ENCODE data around the gene DIAPH2.

The DIAPH2 gene

GRCh38 chrX:97266406-97267121 lies 581.9 kb downstream of the DIAPH2 start:
- FAIRE-seq: no peak

GRCh38 chrX:97267396-97268181 lies 582.9 kb downstream of the DIAPH2 start:
- DNase-seq (ENCODE audit: insufficient read length, low spot score): no peak
- FAIRE-seq: no peak

More at GRCh38 chrX:97266406-97267121, 581.9 kb downstream of the DIAPH2 start:
- no peak for DNase-seq (ENCODE audit: insufficient read length, low spot score)

DNA sequence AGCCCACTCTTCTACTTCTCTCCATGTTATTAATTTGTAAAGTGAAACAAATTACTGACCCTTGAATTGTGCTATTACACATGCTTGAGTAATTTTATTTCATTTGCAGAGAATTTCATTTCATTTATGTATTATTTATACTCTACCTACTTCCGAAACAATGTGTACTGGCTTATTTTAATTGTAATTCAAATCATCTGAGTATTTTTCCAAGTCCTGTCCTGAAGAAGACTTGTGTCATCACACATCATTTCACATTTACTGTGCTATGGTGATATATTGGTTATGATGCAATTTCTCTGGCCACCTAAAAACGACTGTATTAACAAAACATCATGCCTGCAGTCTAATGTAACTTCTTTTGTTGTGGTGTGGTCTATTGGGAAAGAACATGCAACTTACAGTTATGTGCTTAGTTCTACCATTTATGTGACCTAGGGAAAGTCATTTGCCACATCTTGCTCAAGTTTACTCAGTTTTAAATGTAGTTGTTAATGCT lies 583.6 kb downstream of the DIAPH2 start:
- no peak for DNase-seq (ENCODE audit: insufficient read length, low spot score)
- no peak for FAIRE-seq

DNA sequence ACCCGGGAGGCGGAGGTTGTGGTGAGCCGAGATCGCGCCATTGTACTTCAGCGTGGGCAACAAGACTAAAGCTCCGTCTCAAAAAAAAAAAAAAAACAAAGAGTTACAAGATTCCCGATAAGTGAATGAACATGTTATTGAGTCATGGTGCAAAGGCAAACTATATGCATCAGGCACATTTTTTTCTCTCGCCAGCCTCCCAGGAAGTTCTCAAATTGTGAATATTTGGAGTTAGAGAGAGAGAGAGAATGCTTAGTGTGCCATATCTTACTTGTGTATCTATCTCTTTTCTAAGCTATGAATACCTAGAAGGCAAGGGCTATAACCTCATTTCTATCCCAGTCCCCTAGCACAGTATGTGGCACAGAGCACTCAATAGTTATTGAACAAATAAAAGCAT lies 599.9 kb downstream of the DIAPH2 start:
- DNase-seq (ENCODE audit: insufficient read length, low spot score) (no peak), FAIRE-seq (no peak)

DNA sequence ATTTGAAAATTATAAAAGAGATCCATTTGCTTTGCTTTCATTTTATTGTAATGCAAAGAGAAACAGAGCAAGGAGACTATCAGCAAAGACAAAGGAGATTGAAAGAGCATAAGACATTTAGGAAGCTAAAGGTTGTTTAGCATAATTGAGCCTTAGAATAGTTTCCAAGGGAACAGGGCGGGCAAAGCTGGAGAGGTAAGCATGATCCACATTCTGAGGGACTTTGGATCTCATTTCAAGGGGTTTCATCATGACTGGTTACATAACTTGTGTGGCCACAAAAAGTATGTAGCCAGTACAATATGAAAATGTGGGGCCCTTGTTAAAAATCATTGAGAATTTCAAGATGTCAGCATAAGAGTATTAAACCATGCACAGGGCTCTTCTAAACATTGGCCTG lies 605.6 kb downstream of the DIAPH2 start:
- FAIRE-seq: no peak
- no peak for DNase-seq (ENCODE audit: insufficient read length, low spot score)

GRCh38 chrX:97294041-97294440 lies 609.4 kb downstream of the DIAPH2 start:
- FAIRE-seq: no peak
- DNase-seq (ENCODE audit: insufficient read length, low spot score): no peak

GRCh38 chrX:97295954-97296353 lies 611.3 kb downstream of the DIAPH2 start:
- FAIRE-seq (no peak), DNase-seq (ENCODE audit: insufficient read length, low spot score) (no peak)

- no peak for FAIRE-seq
Measured at GRCh38 chrX:97306771-97307470, 622.3 kb downstream of the DIAPH2 start.

DNA sequence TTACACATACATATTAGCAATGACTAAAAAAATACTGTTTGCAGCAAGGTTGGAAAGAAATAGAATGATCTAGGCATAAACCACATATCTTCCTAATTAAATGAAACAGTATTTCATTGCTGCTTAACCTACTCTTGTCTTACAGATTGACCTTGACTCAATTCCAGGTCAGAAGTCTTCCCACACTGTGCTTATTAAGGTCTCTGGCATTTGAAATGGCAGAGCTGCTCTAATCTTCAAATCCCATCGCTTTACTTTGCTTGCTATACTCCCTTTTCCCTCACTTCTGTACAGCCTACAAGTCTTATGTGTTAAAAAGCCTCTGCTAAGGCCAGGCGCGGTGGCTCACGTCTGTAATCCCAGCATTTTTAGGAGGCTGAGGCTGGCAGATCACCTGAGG lies 623.5 kb downstream of the DIAPH2 start:
- DNase-seq (ENCODE audit: insufficient read length, low spot score) (no peak), FAIRE-seq (no peak)

More at GRCh38 chrX:97306771-97307470, 622.3 kb downstream of the DIAPH2 start:
- no peak for DNase-seq (ENCODE audit: insufficient read length, low spot score)

DNA sequence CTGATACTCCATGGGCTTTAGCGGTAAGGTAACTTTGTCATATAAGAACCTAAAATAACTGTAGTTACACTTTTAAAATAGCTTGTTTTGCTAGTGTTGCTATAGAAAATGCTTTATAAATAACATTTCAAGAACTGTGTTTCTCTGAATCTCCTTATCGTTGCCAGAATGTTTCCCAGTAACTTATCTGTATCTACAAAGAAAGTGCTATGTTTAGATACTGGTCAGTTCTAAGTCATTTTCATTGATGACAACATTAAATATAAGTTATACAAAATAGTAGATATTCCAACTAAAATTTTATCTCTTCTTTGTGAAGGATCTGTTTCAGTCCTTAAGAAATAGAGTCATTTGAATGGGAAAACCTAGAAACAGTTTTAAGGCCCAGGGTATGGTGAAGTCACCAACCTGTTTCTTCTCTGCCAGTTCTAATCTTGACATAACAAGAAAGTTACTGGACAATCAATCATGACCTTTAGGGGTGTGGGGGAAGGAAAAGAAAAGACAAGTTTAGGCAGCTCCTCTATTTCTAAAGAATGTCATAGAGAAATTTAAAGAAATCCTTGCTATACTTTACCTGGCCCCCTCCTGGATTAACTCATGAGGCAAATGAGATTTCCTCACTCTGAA lies 625.0 kb downstream of the DIAPH2 start:
- DNase-seq (ENCODE audit: insufficient read length, low spot score): no peak
- no peak for FAIRE-seq

DNA sequence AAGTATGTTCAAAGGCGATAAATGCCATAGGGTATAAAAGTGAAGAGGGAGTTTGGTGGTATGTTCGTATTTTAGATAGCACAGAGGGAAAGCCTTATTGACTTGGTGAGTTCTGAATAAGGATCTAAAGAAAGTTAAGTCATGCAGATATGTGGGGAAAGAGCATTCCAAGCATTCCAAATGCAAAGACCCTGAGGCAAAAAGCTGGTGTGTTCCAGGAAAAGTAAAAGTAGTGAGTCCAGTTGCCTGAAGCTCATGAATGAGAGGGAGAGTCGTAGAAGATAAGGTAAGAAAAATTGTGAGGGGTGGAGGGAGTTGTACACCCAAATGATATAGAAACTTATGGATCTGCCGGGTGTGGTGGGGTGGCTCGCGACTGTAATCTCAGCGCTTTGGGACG lies 625.7 kb downstream of the DIAPH2 start:
- DNase-seq (ENCODE audit: insufficient read length, low spot score) (peak; percentile 3), FAIRE-seq (no peak)

DNA sequence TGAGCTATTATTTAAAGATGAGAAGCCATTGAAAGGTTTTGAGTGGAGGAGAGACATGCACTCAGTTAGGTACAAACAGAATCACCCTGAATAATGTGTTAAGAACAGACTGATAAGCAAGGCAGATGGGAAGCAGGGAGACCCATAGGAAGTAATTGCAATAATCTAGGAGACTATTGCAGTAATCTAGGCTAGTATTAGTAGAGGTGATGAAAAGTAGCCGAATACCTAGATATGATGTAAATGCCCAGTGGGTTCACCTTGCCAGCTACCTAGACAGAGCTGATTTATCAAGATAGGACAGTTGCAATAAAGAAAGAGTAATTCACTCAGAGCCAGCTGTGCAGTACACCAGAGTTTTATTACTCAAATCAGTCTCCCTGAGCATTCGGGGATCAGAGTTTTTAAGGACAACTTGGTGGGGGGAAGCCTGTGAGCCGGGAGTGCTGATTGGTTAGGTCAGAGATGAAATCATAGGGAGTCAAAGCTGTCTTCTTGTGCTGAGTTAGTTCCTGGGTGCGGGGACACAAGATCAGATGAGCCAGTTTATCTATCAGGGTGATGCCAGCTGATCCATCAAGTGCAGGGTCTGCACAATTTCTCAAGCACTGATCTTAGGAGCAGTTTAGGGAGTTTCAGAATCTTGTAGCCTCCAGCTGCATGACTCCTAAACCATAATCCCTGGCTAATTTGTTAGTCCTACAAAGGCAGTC lies 626.6 kb downstream of the DIAPH2 start:
- DNase-seq (ENCODE audit: insufficient read length, low spot score): no peak
- no peak for FAIRE-seq

GRCh38 chrX:97314345-97314744 lies 629.7 kb downstream of the DIAPH2 start:
- FAIRE-seq (no peak), DNase-seq (ENCODE audit: insufficient read length, low spot score) (no peak)

- DNase-seq (ENCODE audit: insufficient read length, low spot score) (no peak), FAIRE-seq (no peak)
Measured at GRCh38 chrX:97315939-97316338, 631.3 kb downstream of the DIAPH2 start.

- no peak for FAIRE-seq
- DNase-seq (ENCODE audit: insufficient read length, low spot score): no peak
Measured at GRCh38 chrX:97320305-97320704, 635.7 kb downstream of the DIAPH2 start.

GRCh38 chrX:97322401-97322800 lies 637.8 kb downstream of the DIAPH2 start:
- no peak for DNase-seq (ENCODE audit: insufficient read length, low spot score)
- FAIRE-seq: no peak

GRCh38 chrX:97326456-97326855 lies 641.8 kb downstream of the DIAPH2 start:
- DNase-seq (ENCODE audit: insufficient read length, low spot score) (no peak), FAIRE-seq (no peak)

- DNase-seq (ENCODE audit: insufficient read length, low spot score): no peak
Measured at GRCh38 chrX:97328853-97329390, 644.3 kb downstream of the DIAPH2 start.

GRCh38 chrX:97330151-97330550 lies 645.5 kb downstream of the DIAPH2 start:
- DNase-seq (ENCODE audit: insufficient read length, low spot score) (no peak), FAIRE-seq (no peak)

More at GRCh38 chrX:97328853-97329390, 644.3 kb downstream of the DIAPH2 start:
- no peak for FAIRE-seq

DNA sequence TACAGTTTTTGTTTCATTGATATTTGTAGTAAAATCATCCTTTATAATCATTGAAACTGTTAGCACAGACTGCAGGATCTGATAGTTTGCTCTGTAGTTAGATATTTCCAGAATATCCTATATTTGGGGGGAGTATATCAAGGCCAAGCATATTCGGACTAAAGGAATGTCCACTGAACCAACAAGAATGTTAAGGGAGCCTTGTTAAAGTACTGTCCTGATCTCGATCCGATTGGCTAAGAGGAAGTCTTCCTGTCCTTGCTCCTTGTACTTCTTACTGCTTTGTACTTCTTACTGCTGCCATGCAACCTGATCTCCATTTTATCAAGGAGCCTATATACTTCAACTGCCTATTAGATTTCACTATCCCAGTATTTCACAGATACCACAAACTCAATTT lies 648.3 kb downstream of the DIAPH2 start:
- FAIRE-seq (no peak), DNase-seq (ENCODE audit: insufficient read length, low spot score) (no peak)
